Fibroblast of pulmonary artery (primary cell): ENCODE results near the gene PIAS2.

ENCODE experiments used
- DNase-seq: peaks from one replicate; pipeline ENCODE4 v3.0.0-alpha.2; 2010; ENCODE audit warnings: low read depth
- H3K4me3 ChIP-seq: replicated peaks from 2 replicates; pipeline ENCODE4 v1.5.1; 2011; ENCODE audit warnings: low read depth, mild to moderate bottlenecking, control low read depth, low read length, moderate library complexity
- TF ChIP-seq, protein P1 (sequence below): IDR thresholded peaks from 2 replicates; pipeline ENCODE4 v1.5.1; 2011; ENCODE audit warnings: mild to moderate bottlenecking, control low read depth, low read length, inconsistent platforms; ENCODE audit errors: missing control alignments

PIAS2 gene

DNA sequence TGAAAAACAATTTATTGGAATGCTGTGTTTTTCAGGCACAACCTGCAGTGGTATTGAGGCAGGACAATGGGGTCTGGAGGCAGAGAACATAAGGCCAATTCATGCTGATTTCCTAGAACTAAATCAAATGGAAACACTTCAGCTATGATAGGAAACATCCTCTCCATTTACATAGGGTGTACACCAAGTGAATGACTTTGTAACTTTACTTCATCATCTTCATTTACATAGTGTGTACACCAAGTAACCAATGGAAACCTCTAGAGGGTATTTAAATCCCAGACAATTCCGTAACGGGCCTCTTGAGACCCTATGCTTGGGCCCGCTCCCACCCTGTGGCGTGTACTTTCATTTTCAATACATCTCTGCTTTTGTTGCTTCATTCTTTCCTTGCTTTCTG is 128.2 kb downstream of the PIAS2 start:
- no peak for DNase-seq
- TF ChIP-seq, protein P1, sequence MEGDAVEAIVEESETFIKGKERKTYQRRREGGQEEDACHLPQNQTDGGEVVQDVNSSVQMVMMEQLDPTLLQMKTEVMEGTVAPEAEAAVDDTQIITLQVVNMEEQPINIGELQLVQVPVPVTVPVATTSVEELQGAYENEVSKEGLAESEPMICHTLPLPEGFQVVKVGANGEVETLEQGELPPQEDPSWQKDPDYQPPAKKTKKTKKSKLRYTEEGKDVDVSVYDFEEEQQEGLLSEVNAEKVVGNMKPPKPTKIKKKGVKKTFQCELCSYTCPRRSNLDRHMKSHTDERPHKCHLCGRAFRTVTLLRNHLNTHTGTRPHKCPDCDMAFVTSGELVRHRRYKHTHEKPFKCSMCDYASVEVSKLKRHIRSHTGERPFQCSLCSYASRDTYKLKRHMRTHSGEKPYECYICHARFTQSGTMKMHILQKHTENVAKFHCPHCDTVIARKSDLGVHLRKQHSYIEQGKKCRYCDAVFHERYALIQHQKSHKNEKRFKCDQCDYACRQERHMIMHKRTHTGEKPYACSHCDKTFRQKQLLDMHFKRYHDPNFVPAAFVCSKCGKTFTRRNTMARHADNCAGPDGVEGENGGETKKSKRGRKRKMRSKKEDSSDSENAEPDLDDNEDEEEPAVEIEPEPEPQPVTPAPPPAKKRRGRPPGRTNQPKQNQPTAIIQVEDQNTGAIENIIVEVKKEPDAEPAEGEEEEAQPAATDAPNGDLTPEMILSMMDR: no peak

DNA sequence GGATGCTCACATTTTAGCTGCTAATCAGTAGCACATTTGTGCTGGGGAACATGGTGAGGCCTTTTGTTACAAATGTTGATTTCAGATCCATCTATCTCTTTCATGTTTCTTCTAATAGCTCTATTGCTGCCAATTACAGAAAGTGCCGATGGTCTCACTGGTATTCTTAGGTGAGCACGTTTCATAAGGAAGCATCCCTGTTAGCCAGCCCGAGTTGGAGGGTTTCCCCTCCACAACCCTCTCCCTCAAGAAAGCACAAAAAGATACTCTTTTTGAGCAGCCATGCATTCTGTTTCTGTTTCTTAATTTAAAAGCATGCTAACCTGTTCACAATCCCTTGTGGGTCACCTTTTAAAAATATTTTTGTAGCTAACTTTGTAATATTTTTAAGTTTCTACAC is 129.6 kb downstream of the PIAS2 start:
- no peak overlapping the region for H3K4me3 ChIP-seq
- TF ChIP-seq, protein P1: no peak
- DNase-seq: no peak

More for the DNA sequence above, 128.2 kb downstream of the PIAS2 start:
- no peak overlapping the region for H3K4me3 ChIP-seq

DNA sequence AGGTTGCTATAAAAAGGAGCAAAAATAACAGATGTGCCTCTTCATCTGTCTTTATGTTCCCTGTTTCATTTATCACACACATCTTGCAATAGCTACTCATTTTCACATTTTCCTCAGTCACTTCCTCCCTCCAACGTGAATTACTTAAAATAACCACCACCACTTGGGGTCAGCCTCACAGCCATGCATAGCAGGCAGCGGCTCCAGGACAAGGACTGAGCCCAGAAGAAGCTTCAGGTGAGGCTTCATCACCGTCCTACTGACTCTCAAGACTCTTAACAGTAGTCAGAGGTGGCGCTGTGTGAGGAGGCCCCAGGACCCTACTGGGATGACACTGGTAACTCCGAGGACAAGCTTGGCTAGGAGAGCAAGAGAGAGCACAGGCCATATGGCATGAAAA is 144.9 kb downstream of the PIAS2 start:
- H3K4me3 ChIP-seq: no peak overlapping the region
- no peak for DNase-seq
- TF ChIP-seq, protein P1: no peak

DNA sequence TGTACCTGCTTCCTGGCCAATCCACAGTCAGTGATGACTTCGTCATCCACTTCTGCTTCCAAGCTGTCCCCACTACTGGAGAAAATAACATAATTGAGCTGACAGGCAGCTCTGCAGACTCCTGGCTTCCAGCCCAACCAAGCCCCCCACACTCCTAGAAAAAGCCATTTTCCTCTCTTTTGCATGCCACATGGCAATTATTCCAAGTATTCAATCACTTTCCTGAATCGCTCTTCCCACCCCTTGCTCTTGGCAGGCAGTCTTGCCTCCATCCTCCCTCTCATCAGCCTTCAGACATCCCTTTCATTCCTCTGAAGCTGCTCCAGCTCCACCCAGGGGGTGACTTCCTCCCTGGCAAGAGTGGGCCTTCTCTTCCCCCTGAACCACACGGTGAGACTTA is 146.2 kb downstream of the PIAS2 start:
- no peak for DNase-seq
- TF ChIP-seq, protein P1: no peak

DNA sequence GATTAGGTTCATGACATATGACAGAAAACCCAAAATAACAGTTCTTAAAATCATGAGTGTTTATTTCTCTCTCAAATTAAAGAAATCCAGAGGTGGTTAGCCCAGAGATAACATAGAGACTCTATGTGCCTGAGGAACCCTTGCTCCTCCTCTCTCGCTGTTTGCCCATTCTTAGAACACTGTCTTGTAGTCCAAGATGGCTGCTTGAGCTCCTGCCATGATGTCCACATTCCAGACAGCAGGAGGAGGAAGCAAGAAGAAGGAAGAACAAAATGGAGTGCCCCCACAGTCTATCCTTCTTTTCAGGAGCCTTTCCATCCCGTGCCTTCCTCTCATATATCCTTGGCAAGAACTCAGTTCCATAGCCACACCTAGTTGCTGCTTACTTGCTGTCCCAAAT is 146.6 kb downstream of the PIAS2 start:
- no peak overlapping the region for H3K4me3 ChIP-seq
- TF ChIP-seq, protein P1: no peak
- DNase-seq: no peak

More for the DNA sequence above, 146.2 kb downstream of the PIAS2 start:
- no peak overlapping the region for H3K4me3 ChIP-seq

DNA sequence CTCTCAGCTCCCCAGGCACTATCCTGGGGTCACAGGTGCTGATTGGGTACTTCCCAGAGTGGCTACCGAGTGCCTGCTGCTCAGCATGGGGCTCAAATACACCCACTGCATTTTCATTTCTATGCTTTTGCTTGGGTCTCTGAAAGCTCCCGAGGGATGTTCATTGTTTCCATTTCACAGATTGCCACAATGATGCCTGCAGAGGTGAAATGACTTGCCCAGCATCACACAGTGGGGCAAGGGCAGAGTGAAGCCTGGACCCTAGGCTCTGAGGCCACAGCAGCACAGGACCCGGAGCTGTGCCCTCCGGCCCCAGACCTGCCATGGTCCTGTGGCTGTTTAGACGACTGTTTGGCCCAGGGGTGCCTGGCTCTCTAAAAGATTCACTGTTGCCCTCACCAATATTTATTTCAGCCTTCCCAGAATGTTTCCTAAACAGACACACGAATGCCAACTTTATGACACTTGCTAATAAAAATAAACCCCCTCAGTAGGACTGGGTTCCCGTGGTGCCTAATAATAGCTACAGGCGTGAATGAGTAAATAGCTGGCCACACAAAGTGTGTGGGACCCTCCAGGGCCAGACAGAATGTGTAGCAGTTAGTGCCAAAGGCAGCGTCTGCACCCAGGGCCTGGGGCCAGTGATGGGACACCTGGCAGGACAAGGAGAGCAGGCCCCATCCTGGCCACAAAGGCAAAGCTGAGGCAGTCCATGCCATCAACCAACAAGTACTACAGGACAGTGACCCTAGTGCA is 149.0 kb downstream of the PIAS2 start:
- DNase-seq: no peak
- no peak overlapping the region for H3K4me3 ChIP-seq

More for the DNA sequence above, 149.0 kb downstream of the PIAS2 start:
- TF ChIP-seq, protein P1: no peak
